GM18499 (cell line): ENCODE data around the gene CKAP4.

Source experiments
- ATAC-seq: cut with Tn5 transposase; IDR thresholded peaks from one replicate; pipeline ENCODE4 v1.9.1; 2021; ENCODE audit warnings: moderate number of reproducible peaks; ENCODE audit not compliant: insufficient read depth, unreplicated experiment

Gene CKAP4

DNA sequence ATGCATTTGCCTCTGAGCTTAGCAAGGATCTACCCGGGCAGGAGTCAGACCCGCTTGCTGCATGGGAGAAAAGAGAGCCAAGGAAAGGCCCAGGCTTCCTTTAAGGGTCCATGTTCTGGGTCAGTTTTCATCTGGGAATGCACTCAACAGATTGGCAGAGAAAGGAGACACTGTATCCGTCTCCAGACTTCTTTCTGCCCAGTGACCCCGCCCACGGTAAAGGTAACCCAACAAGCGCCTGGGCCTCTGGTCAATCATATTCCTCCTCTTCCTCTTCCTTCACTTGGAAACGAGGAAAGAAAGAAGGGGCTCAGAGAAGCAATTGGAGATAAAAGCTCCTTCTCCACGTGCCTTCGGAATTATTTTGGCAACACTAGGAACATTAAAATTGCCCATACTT lies 27.6 kb upstream of the CKAP4 start:
- ATAC-seq: no peak

- no peak for ATAC-seq
Observed at GRCh38 chr12:106274575-106275121, 26.8 kb upstream of the CKAP4 start.

- no peak for ATAC-seq
Observed at GRCh38 chr12:106274012-106274411, 26.2 kb upstream of the CKAP4 start.

GRCh38 chr12:106273491-106273890 lies 25.7 kb upstream of the CKAP4 start:
- no peak for ATAC-seq

GRCh38 chr12:106271575-106272505 lies 24.0 kb upstream of the CKAP4 start:
- no peak for ATAC-seq

DNA sequence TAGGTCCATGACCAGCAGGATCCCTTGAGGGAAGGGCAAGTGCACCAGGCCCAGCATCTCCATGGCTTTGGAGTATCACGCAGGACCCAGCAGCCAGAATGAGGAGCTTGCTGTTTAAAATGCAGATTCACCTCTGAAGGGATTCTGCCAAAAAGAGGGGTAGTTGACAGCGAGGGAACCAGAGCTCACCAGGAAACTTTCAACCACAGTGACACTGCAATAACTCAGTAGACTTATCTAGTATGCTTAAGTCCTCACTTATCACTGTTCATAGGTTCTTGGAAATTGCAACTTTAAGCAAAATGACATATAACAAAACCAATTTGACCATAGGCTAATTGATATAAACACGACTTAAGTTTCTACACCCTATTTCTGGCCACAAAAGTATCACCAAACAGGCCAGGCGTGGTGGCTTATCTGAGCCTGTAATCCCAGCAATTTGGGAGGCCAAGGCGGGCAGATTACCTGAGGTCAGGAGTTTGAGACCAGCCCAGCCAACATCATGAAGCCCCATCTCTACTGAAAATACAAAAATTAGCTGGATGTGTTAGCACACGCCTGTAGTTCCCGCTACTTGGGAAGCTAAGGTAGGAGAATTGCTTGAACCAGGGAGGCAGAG lies 21.4 kb upstream of the CKAP4 start:
- no peak for ATAC-seq

DNA sequence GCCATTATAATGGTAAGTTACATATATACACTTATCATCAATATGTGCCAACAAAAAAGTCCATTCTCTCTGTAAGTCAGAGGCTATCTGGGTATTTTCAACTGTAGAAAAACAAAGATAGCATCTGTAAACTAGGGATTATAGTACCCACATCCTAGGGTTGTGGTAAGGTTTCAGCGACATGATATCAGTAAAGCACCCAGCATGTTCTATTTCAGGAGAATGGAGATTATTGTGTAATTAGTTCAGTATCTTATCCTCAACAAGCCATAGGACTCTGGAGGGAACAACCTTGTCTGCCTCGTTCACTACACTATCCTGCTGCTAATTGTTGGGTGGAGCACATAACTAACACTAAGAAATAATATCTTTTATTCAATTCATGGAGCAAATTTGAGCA lies 19.7 kb upstream of the CKAP4 start:
- ATAC-seq: no peak

DNA sequence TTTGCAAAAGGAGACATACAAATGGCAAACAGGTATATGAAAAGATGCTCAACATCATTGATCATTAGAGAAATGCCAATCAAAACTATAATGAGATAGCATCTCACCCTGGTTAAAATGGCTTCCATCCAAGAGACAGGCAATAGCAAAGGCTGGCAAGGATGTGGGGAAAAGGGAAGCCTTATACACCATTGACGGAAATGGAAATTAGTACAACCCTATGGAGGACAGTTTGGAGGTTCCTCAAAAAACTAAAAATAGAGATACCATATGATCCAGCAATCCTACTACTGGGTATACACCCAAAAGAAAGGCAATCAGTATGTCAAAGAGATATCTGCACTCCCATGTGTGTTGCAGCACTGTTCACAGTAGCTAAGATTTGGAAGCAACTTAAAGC lies 17.3 kb upstream of the CKAP4 start:
- ATAC-seq: no peak

GRCh38 chr12:106258935-106259334 lies 11.1 kb upstream of the CKAP4 start:
- no peak for ATAC-seq

DNA sequence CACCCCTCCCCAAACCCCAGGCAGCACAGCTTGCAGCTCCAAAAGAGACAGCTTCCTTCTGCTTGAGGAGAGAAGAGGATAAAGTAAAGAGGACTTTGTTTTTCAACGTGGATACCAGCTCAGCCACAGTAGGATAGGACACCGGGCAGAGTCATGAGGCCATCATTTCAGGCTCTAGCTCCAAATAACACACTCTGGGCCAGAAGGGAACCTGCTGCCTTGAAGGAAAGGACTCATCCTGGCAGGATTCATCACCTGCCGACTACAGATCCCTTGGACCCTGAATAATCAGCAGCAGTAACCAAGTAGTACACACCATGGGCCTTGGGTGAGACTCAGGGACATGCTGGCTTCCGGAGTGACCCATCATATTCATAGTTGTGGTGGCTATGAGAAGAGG lies 10.4 kb upstream of the CKAP4 start:
- no peak for ATAC-seq

DNA sequence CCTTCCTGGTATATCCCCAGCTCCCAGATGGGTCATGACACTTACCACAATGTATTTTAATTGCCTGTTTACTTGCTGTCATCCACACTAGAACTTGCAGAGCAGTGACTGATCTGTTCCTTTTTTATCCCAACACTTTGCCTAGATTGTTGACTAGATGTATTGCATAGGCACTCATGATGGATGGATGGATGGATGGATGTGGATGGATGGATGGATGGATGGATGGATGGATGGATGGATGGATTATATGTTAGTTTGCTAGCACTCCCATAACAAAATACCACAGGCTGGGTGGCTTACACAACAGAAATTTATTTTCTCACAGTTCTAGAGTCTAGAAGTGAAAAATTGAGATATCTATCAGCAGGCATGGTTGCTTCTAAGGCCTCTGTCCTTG lies 8.7 kb upstream of the CKAP4 start:
- no peak for ATAC-seq

GRCh38 chr12:106255952-106256351 lies 8.1 kb upstream of the CKAP4 start:
- no peak for ATAC-seq

- no peak for ATAC-seq
Observed at GRCh38 chr12:106255493-106255892, 7.7 kb upstream of the CKAP4 start.

- no peak for ATAC-seq
Observed at GRCh38 chr12:106254724-106255123, 6.9 kb upstream of the CKAP4 start.

GRCh38 chr12:106251631-106252455 lies 4.0 kb upstream of the CKAP4 start:
- ATAC-seq: no peak

GRCh38 chr12:106249411-106250135 lies 1.8 kb upstream of the CKAP4 start:
- peak; percentile 67 for ATAC-seq

- no peak for ATAC-seq
Observed at GRCh38 chr12:106248846-106249371, 1.1 kb upstream of the CKAP4 start.

DNA sequence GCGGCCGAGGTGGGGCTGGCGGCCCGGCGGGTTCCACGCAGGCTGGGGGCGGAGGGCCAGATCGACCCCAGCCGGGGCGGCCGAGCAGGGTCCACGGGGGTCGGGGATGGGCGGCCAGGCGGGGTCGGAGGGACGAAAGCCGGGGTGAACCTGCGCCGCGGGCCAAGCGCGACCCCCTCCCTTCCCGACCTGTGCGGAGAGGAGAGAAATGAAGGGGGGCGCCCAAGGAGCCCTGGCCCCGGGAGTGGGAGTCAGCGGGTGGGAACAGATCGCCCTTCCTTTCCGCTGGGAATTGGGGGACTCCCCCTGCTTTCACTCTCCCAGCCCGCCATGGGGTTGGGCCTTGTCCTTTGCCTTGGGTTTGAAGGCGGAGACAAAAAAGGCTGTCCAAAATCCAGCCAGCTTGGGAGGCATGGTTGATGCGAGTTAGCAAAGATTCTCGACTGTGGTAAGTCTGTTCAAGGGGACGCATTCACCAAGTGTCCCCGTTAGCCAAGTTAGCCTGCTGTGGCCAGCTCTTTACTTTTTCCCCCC lies 559 bp upstream of the CKAP4 start:
- no peak for ATAC-seq

DNA sequence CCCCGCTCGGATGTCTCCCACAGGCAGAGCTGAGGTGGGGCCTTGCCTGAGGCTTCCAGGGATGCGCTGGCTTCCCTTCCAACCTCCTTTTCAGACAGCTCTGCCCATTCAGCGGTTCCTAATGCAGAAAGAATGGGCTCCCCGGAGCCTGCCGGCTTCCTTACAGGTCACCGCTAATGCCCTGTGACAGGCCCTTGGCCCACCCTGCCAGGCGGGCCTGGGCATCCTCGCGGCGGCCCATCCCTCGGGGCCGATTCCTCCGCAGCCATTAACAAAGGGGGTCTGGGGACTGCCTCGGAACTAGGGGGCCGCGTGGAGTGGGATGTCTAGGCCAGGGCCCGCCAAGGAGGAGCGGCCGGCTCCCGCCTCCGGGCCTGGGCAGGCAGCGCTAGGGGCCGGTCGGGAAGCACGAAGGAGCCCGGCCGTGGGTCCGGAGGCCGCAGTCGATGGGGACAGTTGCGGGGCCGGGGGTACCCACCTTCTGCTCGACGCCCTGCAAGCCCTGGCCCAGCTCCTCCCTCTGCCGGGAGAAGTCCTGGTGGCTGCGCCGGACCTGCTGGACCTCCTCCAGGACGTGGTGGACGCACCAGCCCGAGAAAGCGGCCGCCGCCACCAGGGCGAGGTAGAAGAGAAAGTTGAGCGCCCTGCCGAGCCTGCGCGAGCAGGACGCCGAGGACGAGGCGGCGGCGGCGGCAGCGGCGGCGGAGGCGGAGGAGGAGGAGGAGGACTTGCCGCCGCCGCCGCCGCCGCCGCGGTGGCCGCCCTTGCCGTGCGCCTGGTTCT lies 738 bp downstream of the CKAP4 start:
- no peak for ATAC-seq
